GM21717 (cell line): ENCODE data around the gene FRRS1L.
A peak's percentile ranks its signal among the peaks of the same experiment; 100 is the strongest.

ENCODE experiments used
- ATAC-seq: cut with Tn5 transposase; IDR thresholded peaks from one replicate; pipeline ENCODE4 v1.9.1; 2021; ENCODE audit warnings: mild to moderate bottlenecking, moderate library complexity; ENCODE audit not compliant: unreplicated experiment

The FRRS1L gene

GRCh38 chr9:109110329-109111021, 56.6 kb downstream of the FRRS1L start:
- peak; percentile 87 for ATAC-seq

DNA sequence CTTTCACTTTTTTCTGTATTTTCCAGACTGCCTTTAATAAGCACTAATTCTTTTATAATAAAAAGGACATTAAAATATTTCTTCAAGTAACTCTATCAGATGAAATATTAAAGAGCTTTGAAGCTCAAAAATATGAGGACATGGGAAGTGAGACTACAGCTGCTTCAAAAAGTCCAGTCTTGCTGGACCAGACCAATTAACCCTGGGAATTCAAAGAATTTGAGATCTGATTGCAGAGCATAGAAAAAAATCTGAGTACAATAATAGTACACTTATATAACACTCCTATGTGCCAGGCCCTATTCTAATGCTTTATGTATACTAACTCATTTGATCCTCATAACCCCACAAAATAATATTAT, 57.1 kb downstream of the FRRS1L start:
- ATAC-seq: no peak

DNA sequence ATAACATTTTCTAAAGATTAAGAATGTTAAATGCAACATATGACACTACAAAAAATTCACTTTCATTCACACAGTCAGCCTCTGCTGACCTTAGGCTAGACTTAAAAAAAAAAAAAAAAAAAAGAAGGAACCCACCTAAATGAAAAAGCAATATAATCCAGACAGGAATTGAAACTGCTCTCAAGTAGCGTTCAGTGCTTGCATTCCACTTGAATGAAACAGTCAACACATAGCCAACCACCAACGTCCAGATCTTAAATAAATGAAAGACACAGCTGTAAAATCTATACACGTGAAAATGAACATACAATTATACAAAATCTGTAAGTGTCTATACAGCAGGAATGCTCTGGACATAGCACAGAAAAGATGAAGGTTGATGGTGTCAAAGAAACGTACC, 58.7 kb downstream of the FRRS1L start:
- ATAC-seq: no peak

DNA sequence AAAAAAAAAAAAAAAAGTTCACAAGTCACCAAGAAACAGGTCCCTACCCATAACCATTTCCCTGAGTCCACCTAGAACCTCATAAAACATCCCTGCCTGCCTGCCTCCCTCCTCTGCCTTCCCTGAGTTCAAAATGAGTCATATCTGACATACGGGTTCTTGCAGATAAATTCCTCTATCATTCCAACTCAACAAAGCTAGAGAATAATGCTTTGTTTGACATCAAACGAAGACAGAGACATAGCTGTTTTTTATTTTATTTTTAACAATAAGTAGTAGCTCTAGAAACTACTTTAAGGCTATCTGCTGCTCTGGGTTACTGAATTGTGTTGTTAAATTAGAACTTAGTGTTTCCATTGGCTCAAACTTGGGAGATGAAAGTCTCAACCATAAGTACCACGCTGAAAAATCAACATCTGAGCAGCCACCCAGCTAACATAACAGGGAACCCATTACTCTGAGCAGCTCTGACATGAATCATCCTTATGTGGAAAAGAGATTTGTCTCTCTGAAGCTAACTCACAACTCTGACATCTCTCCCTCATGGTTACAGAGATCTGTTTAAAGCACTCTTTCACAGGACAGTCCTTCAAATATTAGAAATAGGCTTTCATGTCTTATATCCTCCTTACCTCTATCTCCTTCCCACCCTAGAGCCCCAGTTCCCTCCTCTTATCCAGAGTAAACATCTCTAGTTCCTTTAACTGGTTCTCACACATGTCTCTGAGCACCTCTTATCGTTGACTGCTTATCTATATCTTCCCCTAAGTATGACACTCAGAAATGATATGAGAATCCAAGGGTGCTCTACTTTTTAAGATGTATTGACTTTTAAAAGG, 59.4 kb downstream of the FRRS1L start:
- no peak for ATAC-seq

DNA sequence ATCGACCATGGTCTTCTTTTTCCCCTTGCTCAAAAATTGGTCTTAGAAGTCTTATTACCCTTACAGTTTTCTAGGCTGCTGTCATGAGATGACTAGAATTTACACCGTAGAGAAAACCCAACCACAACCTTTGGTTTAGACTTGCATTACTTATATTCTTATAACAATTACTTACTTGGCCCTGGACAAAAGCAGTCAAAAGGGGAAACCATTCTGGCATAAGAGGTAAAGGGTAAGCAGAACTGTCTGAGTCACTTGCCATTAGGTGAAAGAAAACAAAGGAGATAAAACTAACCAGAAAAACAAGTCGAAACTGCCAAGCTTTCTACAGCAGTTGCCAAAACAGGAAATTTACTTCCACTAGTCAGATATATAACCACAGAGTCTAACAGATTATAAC, 65.2 kb downstream of the FRRS1L start:
- peak; percentile 81 for ATAC-seq

DNA sequence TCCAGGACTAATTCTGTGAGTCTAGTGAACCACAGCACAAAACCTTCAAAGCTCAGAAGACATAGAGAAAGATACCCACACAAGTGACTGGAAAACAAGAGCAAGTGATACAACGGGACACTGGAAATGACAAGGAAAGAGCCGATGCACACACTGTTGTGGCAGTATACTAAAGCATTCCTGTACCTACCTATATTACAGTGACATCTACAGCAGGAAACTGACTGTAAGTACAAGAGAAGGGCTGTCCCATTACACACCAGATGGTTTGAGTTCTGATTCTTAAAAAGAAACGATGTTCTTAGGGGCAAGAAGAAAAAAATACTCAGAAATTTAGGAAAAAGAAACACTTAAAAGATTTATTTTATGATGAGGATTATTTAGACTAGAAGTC, 65.8 kb downstream of the FRRS1L start:
- no peak for ATAC-seq

GRCh38 chr9:109100543-109101201, 66.4 kb downstream of the FRRS1L start:
- no peak for ATAC-seq

- ATAC-seq: no peak
Observed at GRCh38 chr9:109098960-109099308, 68.1 kb downstream of the FRRS1L start.

- no peak for ATAC-seq
Observed at GRCh38 chr9:109098171-109098959, 68.7 kb downstream of the FRRS1L start.

DNA sequence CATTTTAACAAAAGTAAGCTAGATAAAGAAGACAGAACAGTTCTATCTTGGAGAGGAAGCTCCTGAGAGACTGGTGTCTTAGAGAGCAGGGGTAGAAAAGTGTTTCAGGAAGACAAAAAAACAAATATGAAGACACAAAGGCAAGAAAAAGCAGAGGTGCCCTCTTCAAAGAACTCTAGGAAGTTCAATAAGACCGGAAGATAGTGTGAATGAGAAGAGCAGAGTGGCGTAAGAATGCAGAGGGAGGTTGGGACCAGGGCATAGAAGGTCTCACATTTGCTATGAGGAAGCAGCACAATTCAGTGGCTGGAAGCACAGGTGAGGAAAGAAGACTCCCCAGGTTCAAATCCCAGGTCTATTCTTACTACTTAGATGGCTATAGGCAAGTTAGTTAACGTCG, 69.9 kb downstream of the FRRS1L start:
- ATAC-seq: no peak

- ATAC-seq: no peak
Observed at GRCh38 chr9:109095321-109095720, 71.7 kb downstream of the FRRS1L start.

GRCh38 chr9:109094268-109094667, 72.8 kb downstream of the FRRS1L start:
- ATAC-seq: no peak

DNA sequence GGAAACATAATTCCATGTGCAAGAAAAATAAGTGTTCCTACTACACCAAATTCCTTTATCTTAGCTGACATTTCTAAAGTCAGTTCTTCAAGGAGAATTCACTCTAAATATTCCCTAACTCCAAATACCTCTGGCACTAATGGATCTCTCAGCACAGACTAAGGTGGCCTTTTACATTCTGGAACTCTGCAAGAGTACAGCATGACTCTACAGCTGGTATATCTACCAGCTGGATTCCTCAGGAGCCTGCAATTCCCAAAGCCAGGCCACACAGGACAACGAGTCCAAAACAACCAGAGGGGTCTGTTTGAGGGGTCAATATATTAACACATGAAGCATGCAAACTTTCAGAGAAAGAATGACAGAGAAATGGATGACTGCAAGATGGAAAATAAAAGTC, 74.5 kb downstream of the FRRS1L start:
- ATAC-seq: no peak

DNA sequence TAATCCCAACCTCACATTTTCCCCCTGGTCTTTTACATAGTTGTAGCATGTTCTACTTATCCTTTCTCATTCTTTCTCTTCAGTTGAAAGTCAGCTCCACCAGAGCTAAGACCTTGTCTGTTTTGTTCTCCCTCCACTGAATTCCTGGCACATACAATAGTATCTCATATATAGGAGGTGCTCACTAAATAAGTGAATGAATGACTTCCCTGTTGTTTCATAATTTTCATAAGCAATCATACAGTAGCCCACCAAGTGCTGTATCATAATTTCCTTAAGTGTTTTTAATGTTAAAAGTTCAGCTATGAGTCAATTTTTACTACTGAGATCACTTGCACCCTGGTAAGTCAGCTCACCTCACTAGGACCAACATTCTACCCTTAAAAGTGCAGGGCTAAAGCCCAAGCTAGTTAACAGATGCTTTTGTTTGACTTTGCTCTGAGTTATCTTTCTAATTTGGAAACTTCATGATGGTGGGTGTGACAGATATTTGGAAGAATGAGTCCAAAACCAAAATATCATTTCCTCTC, 74.9 kb downstream of the FRRS1L start:
- no peak for ATAC-seq

DNA sequence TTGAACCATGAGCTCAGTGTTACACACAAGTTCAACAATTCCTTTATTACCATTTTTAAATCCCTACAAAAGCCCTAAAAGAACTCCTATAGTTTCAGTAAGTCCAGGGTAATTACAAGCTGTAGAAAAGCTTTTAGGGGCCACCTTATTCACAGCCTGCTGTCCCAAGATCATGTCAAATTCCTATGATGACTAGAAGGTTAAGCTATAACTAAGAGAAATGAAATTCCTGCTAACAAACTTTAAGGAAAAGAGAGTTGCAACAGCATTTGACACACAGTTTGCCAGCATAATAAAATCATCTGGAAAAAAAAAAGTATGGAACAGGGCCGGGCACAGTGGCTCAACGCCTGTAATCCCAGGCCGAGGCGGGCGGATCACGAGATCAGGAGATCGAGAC, 78.8 kb downstream of the FRRS1L start:
- ATAC-seq: no peak

GRCh38 chr9:109087795-109088194, 79.3 kb downstream of the FRRS1L start:
- ATAC-seq: no peak

DNA sequence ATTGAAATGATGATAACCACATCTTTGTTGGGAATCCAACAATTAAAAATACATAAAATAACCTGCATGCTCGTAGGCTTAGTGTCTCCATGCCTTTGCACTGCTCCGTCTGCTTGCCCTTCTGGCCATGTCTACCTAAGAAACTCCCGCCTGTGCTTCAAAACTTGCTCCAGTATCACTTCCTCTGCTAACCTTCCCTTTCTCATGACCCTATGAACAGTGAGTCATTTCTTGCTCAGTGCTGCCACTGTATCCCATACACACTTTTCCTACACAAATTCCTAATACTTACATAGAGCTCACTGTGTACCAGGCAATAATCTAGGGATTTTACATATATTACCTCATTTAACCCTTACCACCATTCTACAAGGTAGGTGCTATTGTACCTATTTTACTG, 80.8 kb downstream of the FRRS1L start:
- ATAC-seq: peak; percentile 90

DNA sequence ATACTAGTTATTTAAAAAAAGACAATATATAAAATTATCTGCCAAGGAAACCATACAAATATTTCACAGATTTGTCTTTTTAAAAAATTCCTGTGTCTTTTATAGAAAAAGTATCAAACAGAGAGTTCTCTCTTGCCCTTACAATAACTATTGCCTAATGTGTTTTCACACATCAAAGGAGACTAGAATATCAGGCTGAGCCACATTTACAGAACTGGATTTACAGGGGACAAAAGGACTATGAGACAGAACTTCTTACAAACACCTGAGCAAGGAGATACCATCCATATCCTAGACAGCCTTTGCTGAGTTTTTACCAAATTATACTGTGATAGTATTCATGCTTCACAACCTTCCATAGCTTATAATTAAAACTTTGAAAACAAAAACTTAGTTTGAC, 81.5 kb downstream of the FRRS1L start:
- no peak for ATAC-seq

- no peak for ATAC-seq
Observed at GRCh38 chr9:109083813-109084405, 83.1 kb downstream of the FRRS1L start.

DNA sequence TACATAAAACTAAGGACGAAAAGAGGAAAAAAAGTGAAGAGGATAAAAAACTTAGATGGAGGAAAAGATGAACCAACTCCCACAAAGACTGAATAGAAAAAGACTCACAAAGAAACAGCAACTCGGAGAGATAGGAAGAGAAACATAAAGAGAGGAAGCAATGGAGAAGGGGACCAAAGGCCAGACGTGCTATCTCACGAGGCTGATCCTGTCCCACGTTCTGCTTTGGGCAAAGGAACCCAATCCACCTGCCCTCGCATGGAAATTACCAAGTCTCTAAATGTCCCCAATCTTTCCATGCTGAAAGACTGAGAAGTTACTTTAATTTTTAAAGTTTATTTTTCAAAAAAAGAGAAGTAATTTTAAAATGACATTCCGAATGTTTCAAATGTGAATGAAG, 83.9 kb downstream of the FRRS1L start:
- no peak for ATAC-seq
